Measurements from ENCODE around the gene GLOD4.

Gene GLOD4

DNA sequence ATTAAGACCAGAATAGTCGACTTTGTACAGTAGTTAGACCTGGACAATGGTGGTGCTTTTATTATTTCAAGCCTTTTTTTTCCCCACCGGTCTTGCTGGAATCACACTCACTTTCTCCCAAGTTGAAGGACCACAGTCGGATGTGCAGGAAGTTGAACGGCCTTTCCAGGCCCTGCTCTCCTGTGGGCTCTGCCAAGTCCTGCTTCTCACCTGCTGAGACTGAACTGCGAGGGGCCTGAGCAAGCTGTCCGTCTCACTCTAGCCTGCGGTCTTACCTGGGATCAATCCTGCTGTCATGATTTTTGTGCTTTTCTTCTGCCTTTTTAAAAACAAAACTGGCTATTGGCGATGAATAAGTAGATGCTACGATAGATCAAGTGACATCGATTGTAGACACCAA is 48.3 kb downstream of the GLOD4 start:
- TF ChIP-seq, protein P1, sequence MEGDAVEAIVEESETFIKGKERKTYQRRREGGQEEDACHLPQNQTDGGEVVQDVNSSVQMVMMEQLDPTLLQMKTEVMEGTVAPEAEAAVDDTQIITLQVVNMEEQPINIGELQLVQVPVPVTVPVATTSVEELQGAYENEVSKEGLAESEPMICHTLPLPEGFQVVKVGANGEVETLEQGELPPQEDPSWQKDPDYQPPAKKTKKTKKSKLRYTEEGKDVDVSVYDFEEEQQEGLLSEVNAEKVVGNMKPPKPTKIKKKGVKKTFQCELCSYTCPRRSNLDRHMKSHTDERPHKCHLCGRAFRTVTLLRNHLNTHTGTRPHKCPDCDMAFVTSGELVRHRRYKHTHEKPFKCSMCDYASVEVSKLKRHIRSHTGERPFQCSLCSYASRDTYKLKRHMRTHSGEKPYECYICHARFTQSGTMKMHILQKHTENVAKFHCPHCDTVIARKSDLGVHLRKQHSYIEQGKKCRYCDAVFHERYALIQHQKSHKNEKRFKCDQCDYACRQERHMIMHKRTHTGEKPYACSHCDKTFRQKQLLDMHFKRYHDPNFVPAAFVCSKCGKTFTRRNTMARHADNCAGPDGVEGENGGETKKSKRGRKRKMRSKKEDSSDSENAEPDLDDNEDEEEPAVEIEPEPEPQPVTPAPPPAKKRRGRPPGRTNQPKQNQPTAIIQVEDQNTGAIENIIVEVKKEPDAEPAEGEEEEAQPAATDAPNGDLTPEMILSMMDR (IDR thresholded peaks at IDR 0.05; ENCODE audit: borderline replicate concordance, insufficient read depth, low read depth, low read length): no peak
- no peak overlapping the region for H3K4me3 ChIP-seq (ENCODE audit: low read depth, low read length)

- TF ChIP-seq, protein P1 (IDR thresholded peaks at IDR 0.05; ENCODE audit: borderline replicate concordance, insufficient read depth, low read depth, low read length): no peak
- peak overlapping the region; percentile 79 for H3K4me3 ChIP-seq (ENCODE audit: low read depth, low read length)
Observed at GRCh38 chr17:732902-733720, 49.0 kb downstream of the GLOD4 start.

GRCh38 chr17:732067-732901 is 49.8 kb downstream of the GLOD4 start, which contains the start of gene TLCD3A:
Gene TLCD3A, plus strand, starts transcription at chr17:732596. Its CDS starts 52 bp downstream, at chr17:732648.
- TF ChIP-seq, protein P1 (IDR thresholded peaks at IDR 0.05; ENCODE audit: borderline replicate concordance, insufficient read depth, low read depth, low read length): no peak
- H3K4me3 ChIP-seq (ENCODE audit: low read depth, low read length): peak within 1 kb of the TSS; percentile 79

GRCh38 chr17:731644-732066 is 50.4 kb downstream of the GLOD4 start:
- TF ChIP-seq, protein P1 (IDR thresholded peaks at IDR 0.05; ENCODE audit: borderline replicate concordance, insufficient read depth, low read depth, low read length): no peak
- peak overlapping the region; percentile 79 for H3K4me3 ChIP-seq (ENCODE audit: low read depth, low read length)

DNA sequence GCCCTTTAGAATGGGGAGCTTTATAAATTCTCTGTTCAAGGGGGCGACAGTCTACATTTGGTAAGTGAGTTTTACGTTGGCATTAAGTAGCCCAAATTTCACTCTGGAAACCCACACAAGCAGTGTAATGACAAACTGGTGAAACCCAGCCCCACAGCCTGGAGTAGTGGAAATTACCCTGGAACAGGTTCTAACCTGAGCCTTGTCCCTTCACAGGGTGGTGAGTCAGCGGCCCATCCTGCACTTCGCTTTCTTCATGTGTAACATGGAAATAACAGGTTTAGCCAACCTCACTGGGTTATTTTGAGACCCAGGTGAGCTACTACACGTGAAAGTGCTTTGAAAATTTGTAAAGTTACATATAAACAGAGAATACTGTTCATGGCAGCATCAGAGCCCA is 53.2 kb downstream of the GLOD4 start:
- TF ChIP-seq, protein P1 (IDR thresholded peaks at IDR 0.05; ENCODE audit: borderline replicate concordance, insufficient read depth, low read depth, low read length): no peak
- no peak overlapping the region for H3K4me3 ChIP-seq (ENCODE audit: low read depth, low read length)

DNA sequence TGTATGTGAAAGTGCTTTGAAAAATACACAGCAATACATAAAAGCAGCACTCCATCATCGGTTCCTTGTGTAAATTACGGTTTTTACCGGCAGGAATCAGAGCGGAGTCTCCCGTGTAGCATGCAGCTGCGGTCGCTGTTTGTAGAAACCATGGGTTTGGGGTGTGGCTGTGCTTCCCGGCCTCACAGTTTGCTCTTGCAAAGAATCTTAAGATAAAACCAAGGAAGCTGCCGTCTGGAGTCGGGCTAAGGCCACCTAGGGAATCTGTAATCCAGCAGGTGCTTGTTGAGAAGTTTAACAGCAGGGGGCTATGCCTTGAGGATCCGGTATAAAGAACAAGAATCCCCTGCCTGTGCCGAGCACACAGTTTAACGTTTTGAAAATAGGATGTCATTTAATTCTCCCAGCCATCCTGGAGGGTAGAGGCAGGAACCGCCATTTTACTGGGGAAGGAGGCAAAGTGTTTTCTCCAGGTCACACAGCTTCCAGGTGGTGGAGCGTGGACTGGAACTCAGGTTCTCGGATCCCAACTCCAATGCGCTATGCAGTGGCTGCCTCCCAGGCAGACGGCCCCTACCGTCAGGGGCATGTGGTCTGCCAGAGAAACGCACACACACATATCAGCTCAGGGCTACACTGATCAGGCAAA is 55.7 kb downstream of the GLOD4 start:
- H3K4me3 ChIP-seq (ENCODE audit: low read depth, low read length): no peak overlapping the region
- TF ChIP-seq, protein P1 (IDR thresholded peaks at IDR 0.05; ENCODE audit: borderline replicate concordance, insufficient read depth, low read depth, low read length): no peak
